ENCODE data around the gene MYO1B. TPM values are rescaled to one million over a fixed set of nuclear protein-coding genes. Genes with fewer than 3 reads are reported as not detected.

MYO1B gene
- total RNA-seq, 3 donors from 2014 or later = 35.1 to 64.8 (median 54.6) TPM

- no peak for TF ChIP-seq CTCF (IDR thresholded peaks at IDR 0.05)
- H3K4me3 ChIP-seq = no peak overlapping the region
- no peaks in the 10 kb centered on the region for H3K36me3 ChIP-seq (ENCODE audit: low read depth)
- DNase-seq (no peak), ATAC-seq (no peak)
- intact Hi-C loops (cut with DNase I, micrococcal nuclease) = no loop called here
- no peaks in the 10 kb centered on the region for H3K9me3 ChIP-seq
- no peaks in the 10 kb centered on the region for H3K4me1 ChIP-seq (ENCODE audit: low read depth)
Observed at GRCh38 chr2:191347154-191347553, 102.0 kb downstream of the MYO1B start.

- ATAC-seq = no peak
- Histone ChIP-seq H3K9me3 (no peaks in the 10 kb centered on the region), H3K36me3 (ENCODE audit: low read depth) (no peaks in the 10 kb centered on the region), H3K4me3 (no peak overlapping the region), H3K4me1 (ENCODE audit: low read depth) (no peaks in the 10 kb centered on the region)
- intact Hi-C loops (cut with DNase I, micrococcal nuclease) = no loop called here
- no peak for TF ChIP-seq CTCF (IDR thresholded peaks at IDR 0.05)
- DNase-seq = no peak
Observed at GRCh38 chr2:191347881-191348280, 102.7 kb downstream of the MYO1B start.

DNA sequence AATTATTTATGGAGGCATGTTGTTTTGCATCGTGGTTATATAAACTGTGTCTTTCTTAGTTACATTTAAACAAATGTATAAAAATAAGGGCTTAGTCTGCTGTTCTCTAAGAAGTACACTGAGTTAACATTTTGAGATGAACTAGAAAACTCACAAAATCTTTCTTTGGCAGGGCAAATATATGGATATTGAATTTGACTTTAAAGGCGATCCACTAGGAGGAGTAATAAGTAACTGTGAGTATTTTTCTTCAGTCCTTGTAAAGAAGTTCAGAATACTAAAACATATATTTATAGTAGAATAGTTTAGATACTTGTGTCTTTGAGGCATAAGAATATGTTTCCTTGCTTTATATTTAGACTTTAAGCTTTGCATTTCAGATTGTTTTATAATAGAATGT lies 104.8 kb downstream of the MYO1B start:
- no peaks in the 10 kb centered on the region for H3K4me1 ChIP-seq (ENCODE audit: low read depth)
- TF ChIP-seq CTCF (IDR thresholded peaks at IDR 0.05) = no peak
- no peaks in the 10 kb centered on the region for H3K9me3 ChIP-seq
- H3K36me3 ChIP-seq (ENCODE audit: low read depth) = no peaks in the 10 kb centered on the region
- no peak overlapping the region for H3K4me3 ChIP-seq
- no peak for DNase-seq
- no peak for ATAC-seq
- intact Hi-C loops (cut with DNase I, micrococcal nuclease) = no loop called here

GRCh38 chr2:191350826-191351225 lies 105.6 kb downstream of the MYO1B start:
- no peaks in the 10 kb centered on the region for H3K36me3 ChIP-seq (ENCODE audit: low read depth)
- H3K4me3 ChIP-seq = no peak overlapping the region
- no peak for ATAC-seq
- H3K4me1 ChIP-seq (ENCODE audit: low read depth) = no peaks in the 10 kb centered on the region
- intact Hi-C loops (cut with DNase I, micrococcal nuclease) = no loop called here
- no peak for TF ChIP-seq CTCF (IDR thresholded peaks at IDR 0.05)
- DNase-seq = no peak
- H3K9me3 ChIP-seq = no peaks in the 10 kb centered on the region

- no peak for TF ChIP-seq CTCF (IDR thresholded peaks at IDR 0.05)
- H3K4me1 ChIP-seq (ENCODE audit: low read depth) = no peaks in the 10 kb centered on the region
- H3K4me3 ChIP-seq = no peak overlapping the region
- DNase-seq = no peak
- H3K9me3 ChIP-seq = no peaks in the 10 kb centered on the region
- intact Hi-C loops (cut with DNase I, micrococcal nuclease) = no loop called here
- no peak for ATAC-seq
- H3K36me3 ChIP-seq (ENCODE audit: low read depth) = no peaks in the 10 kb centered on the region
Observed at GRCh38 chr2:191351298-191351697, 106.1 kb downstream of the MYO1B start.

DNA sequence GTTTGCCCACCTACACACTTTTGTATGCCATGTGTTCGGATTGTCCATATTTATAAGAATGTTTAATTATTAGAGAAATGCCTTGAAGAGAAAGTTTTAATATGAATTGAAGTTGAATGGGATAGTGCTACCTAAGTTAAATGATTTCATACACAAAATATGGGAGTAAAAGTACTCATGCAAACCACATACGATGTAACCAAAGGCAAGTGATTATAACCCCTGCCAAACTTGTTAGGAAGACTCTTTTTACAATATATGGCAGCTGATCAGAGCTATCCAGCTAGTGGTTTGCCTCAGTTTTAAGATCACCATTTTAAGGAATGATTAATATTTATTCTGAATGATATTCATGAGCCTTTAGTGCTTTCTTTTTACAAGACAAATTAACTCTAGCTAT lies 106.7 kb downstream of the MYO1B start:
- no peak for DNase-seq
- H3K36me3 ChIP-seq (ENCODE audit: low read depth) = no peaks in the 10 kb centered on the region
- TF ChIP-seq CTCF (IDR thresholded peaks at IDR 0.05) = no peak
- ATAC-seq = no peak
- intact Hi-C loops (cut with DNase I, micrococcal nuclease) = no loop called here
- no peaks in the 10 kb centered on the region for H3K4me1 ChIP-seq (ENCODE audit: low read depth)
- H3K4me3 ChIP-seq = no peak overlapping the region
- no peaks in the 10 kb centered on the region for H3K9me3 ChIP-seq

Measured in mucosa of descending colon (tissue), 3 donors.